SK-N-MC (cell line): ENCODE results near the gene ADAMTS13.
"Not testable (repeated sequence)": the region's sequence is repeated elsewhere in the genome, so short reads cannot be mapped to it uniquely, and the experiment has no call there.

Source experiments
- DNase-seq: peaks from one replicate; pipeline ENCODE4 v3.0.0-alpha.2; 2011; ENCODE audit warnings: low read depth, low spot score
- H3K27ac ChIP-seq: fragments of 200-600 bp; sonication (generic); 2 replicates; pipeline ENCODE4 v1.5.1; 2016; ENCODE audit warnings: mixed run types
- H3K36me3 ChIP-seq: fragments of 200-600 bp; sonication (generic); 2 replicates; pipeline ENCODE4 v1.6.1; 2017; ENCODE audit warnings: antibody characterized with exemption, low read length, mixed read lengths; ENCODE audit not compliant: insufficient read depth
- H3K4me3 ChIP-seq: fragments of 200-600 bp; sonication (generic); 2 replicates; pipeline ENCODE4 v1.5.1; 2016
- H3K9ac ChIP-seq: fragments of 200-600 bp; sonication (generic); 2 replicates; pipeline ENCODE4 v1.8.0; 2017; ENCODE audit warnings: mixed run types, mixed read lengths; ENCODE audit not compliant: insufficient read length
- H3K9me3 ChIP-seq: fragments of 200-600 bp; sonication (generic); 2 replicates; pipeline ENCODE4 v1.6.1; 2017; ENCODE audit warnings: low read depth, mild to moderate bottlenecking, antibody characterized with exemption, low read length, moderate library complexity, mixed read lengths
- EZH2 ChIP-seq: fragments of 200-600 bp; sonication (generic); IDR thresholded peaks from one replicate; pipeline ENCODE4 v1.6.1; 2017; ENCODE audit warnings: antibody characterized with exemption
- FOXP2 ChIP-seq: optimal IDR thresholded peaks from 2 replicates; pipeline ENCODE3; 2011; ENCODE audit warnings: mild to moderate bottlenecking, moderate library complexity; ENCODE audit not compliant: insufficient read depth; ENCODE audit errors: extremely low read length, control extremely low read depth
- POLR2AphosphoS5 ChIP-seq: IDR thresholded peaks from 2 replicates; pipeline ENCODE4 v1.6.1; 2012; ENCODE audit warnings: mild to moderate bottlenecking, low read depth, low read length, borderline replicate concordance

The ADAMTS13 gene

GRCh38 chr9:133443248-133443647, 21.1 kb downstream of the ADAMTS13 start:
- Histone ChIP-seq H3K9ac (no peak overlapping the region), H3K9me3 (no peaks in the 10 kb centered on the region), H3K27ac (no peak overlapping the region), H3K36me3 (no peaks in the 10 kb centered on the region), H3K4me3 (no peak overlapping the region)
- no peak for TF ChIP-seq EZH2
- no peak for TF ChIP-seq POLR2AphosphoS5
- no peak for TF ChIP-seq FOXP2
- no peak for DNase-seq

- H3K9ac ChIP-seq: no peak overlapping the region
- no peaks in the 10 kb centered on the region for H3K36me3 ChIP-seq
- H3K27ac ChIP-seq: no peak overlapping the region
- no peak overlapping the region for H3K4me3 ChIP-seq
- TF ChIP-seq FOXP2: no peak
- DNase-seq: no peak
- H3K9me3 ChIP-seq: no peaks in the 10 kb centered on the region
Measured at GRCh38 chr9:133443982-133444381, 21.8 kb downstream of the ADAMTS13 start.

GRCh38 chr9:133445293-133445969, 23.3 kb downstream of the ADAMTS13 start:
- no peaks in the 10 kb centered on the region for H3K9me3 ChIP-seq
- H3K9ac ChIP-seq: no peak overlapping the region
- H3K27ac ChIP-seq: no peak overlapping the region
- no peaks in the 10 kb centered on the region for H3K36me3 ChIP-seq
- TF ChIP-seq EZH2 (no peak), FOXP2 (no peak), POLR2AphosphoS5 (no peak)
- DNase-seq: no peak
- H3K4me3 ChIP-seq: no peak overlapping the region

- no peaks in the 10 kb centered on the region for H3K9me3 ChIP-seq
- TF ChIP-seq EZH2 (no peak), POLR2AphosphoS5 (no peak), FOXP2 (no peak)
- no peak overlapping the region for H3K27ac ChIP-seq
- H3K36me3 ChIP-seq: no peaks in the 10 kb centered on the region
- no peak overlapping the region for H3K4me3 ChIP-seq
- no peak for DNase-seq
- H3K9ac ChIP-seq: no peak overlapping the region
Measured at GRCh38 chr9:133448487-133448972, 26.4 kb downstream of the ADAMTS13 start.

GRCh38 chr9:133449760-133450159, 27.6 kb downstream of the ADAMTS13 start:
- no peak for DNase-seq
- no peak overlapping the region for H3K4me3 ChIP-seq
- no peaks in the 10 kb centered on the region for H3K9me3 ChIP-seq
- no peak for TF ChIP-seq EZH2
- TF ChIP-seq FOXP2: no peak
- TF ChIP-seq POLR2AphosphoS5: no peak
- H3K27ac ChIP-seq: no peak overlapping the region
- no peak overlapping the region for H3K9ac ChIP-seq
- H3K36me3 ChIP-seq: no peaks in the 10 kb centered on the region

GRCh38 chr9:133451865-133452264, 29.7 kb downstream of the ADAMTS13 start:
- not testable (repeated sequence) for DNase-seq, H3K4me3 ChIP-seq

GRCh38 chr9:133452562-133452961, 30.4 kb downstream of the ADAMTS13 start:
- Histone ChIP-seq H3K9me3 (no peaks in the 10 kb centered on the region), H3K4me3 (no peak overlapping the region), H3K27ac (no peak overlapping the region), H3K9ac (no peak overlapping the region), H3K36me3 (no peaks in the 10 kb centered on the region)
- TF ChIP-seq FOXP2: no peak
- no peak for TF ChIP-seq POLR2AphosphoS5
- TF ChIP-seq EZH2: no peak
- DNase-seq: no peak

More at GRCh38 chr9:133451865-133452264, 29.7 kb downstream of the ADAMTS13 start:
- not testable (repeated sequence) for H3K9ac ChIP-seq, H3K27ac ChIP-seq, H3K9me3 ChIP-seq, H3K36me3 ChIP-seq

GRCh38 chr9:133453651-133454050, 31.5 kb downstream of the ADAMTS13 start:
- H3K9ac ChIP-seq: no peak overlapping the region
- H3K9me3 ChIP-seq: no peaks in the 10 kb centered on the region
- DNase-seq: no peak
- no peak overlapping the region for H3K27ac ChIP-seq
- no peaks in the 10 kb centered on the region for H3K36me3 ChIP-seq
- H3K4me3 ChIP-seq: no peak overlapping the region
- TF ChIP-seq EZH2: no peak
- TF ChIP-seq FOXP2: no peak
- no peak for TF ChIP-seq POLR2AphosphoS5

GRCh38 chr9:133454325-133454724, 32.2 kb downstream of the ADAMTS13 start:
- Histone ChIP-seq H3K4me3 (no peak overlapping the region), H3K9ac (no peak overlapping the region), H3K27ac (no peak overlapping the region), H3K36me3 (no peaks in the 10 kb centered on the region), H3K9me3 (no peaks in the 10 kb centered on the region)
- TF ChIP-seq EZH2: no peak
- no peak for DNase-seq
